ENCODE data around the gene LRIT1.

Gene LRIT1

DNA sequence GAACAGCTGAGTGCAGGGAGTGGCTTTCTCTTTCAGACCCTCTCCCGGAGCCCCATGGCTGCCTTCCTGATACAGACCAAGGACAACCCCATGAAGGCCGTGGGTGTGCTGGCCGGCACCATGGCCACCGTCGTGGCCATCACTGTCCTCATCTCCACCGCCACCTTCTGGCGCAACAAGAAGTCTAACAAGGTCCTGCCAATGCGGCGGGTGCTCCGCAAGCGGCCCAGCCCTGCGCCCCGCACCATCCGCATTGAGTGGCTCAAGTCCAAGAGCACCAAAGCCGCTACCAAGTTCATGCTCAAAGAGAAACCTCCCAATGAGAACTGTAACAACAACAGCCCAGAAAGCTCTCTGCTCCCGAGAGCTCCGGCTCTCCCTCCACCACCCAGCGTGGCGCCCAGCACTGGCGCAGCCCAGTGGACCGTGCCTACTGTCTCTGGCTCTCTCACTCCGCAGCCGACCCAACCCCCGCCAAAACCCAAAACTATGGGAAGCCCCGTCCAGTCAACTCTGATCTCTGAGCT lies 27.2 kb downstream of the LRIT1 start:
- no peak for FAIRE-seq

DNA sequence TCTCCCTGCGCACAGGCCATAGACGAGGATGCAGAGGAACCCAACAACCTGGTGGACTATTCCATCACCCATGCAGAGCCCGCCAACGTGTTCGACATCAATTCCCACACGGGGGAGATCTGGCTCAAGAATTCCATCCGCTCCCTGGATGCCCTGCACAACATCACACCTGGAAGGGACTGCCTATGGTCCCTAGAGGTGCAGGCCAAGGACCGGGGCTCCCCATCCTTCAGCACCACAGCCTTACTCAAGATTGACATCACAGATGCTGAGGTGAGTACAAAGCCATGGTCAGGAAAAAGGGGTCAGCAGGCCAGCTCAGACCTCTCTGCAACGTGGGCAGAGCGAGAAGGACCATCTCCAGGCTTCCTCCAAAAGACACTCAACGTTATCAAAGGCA lies 28.3 kb downstream of the LRIT1 start:
- FAIRE-seq = no peak

DNA sequence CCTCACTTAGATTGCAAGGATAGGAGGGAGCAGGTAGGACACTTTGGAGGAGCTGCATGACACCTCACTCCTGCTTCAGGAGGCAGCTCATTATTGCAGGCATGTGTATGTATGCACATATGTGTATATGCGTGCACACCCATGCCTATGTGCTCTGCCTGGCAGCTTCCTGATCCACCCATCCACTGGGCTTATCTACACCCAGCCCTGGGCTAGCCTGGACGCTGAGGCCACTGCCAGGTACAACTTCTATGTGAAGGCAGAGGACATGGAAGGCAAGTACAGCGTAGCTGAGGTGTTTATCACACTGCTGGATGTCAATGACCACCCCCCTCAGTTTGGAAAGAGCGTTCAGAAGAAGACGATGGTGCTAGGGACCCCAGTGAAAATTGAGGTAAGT lies 29.3 kb downstream of the LRIT1 start:
- FAIRE-seq = no peak

DNA sequence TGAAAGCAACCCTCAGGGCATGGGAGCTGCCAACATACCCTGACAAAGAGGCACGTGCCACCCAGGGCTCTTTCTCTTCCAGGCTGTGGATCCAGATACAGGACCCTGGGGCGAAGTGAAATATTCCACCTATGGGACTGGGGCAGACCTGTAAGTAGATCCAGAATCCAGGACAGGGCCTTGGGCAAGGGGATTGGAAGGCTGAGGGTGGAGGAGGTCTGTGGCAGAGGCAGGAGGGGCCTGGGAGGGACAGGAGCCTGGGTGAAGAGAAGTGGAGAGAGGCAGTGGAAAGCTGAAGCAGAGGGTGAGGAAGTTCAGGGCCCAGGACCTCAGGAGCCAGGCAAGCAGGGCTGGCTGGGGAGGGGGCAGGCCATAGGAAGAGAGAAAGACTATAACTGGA lies 29.8 kb downstream of the LRIT1 start:
- no peak for FAIRE-seq

DNA sequence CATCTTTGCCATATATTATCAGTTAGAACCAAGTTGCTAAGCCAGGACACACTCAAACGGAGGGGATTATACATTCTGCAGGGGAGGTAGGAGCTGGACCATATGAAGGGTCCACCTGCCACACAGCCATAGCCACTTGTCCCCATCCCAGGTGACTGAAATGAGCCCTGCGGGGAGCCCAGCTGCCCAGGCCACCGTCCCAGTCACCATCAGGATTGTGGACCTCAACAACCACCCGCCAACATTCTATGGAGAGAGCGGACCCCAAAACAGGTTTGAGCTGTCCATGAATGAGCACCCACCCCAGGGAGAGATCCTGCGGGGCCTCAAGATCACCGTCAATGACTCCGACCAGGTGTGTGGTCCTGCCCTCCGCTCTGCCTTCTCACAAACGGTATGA lies 33.3 kb downstream of the LRIT1 start:
- no peak for FAIRE-seq

DNA sequence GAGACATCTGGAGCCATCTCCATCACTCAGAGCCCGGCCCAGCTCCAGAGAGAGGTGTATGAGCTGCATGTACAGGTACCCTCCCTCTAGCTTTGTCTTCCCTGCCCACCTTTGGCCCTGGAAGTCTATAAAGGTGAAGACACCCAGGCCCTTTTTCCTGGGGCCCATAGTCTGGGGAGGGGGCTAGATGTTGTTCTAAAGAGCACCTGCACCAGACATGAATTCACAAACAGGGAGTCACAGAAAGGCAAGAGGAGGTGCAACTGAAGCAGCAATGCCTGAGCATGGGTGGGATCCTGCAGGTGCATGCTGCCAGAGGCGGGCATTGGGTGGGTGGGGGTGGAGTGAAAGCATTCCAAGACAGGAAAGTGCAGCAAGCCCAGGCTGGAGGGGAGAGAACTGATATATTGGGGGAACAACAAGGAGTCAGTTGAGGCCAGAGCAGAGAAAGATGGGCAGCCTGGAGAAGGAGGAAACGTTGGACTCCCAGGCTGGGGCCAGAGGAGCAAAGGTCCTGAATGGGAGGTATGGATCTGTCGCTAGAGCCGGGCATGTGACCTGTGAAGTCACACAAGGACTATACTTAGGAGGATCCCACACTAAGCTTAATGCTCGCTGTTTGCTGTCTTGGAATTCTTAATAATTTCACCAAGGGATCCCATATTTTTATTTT lies 35.4 kb downstream of the LRIT1 start:
- no peak for FAIRE-seq

DNA sequence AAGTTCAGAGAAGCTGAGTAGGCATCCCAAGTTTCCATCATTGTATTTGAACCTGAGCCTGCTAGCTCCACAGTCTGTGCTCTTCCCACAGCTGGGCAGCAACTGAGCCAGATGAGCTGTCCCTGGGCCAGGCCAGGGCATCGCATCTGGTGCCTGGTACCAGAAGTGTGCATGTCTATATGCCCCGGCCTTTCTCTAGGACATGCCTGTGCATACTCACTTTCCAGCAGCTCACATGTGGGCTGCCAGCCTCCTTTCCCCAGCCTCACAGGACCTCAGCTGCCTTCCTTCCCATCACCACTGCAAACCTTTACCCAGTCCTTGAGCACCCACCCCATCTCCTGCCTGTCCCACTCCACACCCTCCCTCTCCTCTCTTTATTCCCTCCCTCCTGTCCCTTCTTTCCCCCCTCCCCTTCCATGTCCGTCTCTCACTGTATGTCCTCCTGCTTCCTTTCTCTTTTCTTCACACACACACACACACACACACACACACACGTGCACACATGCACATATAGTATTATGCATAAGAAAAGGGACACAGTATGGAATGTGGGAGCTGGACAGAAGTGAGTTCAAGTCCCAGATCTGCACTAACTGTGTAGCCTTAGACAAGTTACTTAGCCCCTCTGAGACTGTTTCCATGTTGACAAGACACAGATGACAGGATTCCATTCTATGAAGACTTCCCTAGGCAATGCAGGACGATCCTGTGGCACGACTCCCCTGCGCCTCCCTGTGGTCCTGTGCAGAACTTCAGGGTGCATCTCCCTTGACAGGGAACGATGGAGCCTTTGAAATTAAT lies 36.1 kb downstream of the LRIT1 start:
- FAIRE-seq = no peak

DNA sequence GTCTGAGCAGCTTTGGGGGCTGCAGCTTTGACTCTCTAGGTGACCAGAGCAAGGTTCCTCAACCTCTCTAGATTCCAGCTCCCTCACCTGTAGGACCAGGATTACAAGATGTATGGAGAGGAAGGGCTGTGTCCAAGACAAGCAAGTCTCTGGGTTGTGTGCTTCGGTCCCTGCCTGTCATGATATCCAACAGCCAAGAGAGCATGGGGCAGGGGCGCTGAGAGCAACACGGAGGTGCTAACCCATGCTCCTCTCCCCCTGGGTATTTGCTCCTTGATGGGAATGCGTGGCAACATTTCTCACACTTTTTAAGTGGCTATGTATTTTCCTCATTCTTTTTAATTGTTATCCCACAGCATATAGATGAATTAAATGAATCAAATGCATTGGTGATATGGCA lies 36.7 kb downstream of the LRIT1 start:
- FAIRE-seq = no peak

DNA sequence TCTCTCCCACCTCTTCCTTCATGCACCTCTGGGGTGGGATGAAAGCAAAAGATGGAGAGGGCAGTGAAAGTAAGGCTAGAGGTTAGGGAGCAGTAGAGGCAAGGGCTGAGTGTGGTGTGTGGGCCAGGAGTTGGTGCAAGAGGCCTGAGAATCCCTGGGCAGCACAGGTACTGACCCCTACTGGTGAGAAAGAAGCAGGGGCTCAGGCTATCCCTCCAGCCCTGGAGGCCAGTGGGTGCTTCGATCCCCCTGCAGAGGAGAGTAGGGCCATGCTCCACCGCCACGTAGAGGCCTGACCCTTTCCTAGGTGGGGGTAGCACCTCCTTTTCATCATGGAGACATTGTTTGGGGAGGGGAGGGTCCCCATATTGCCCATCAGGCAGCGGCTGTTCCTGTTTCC lies 37.2 kb downstream of the LRIT1 start:
- FAIRE-seq = no peak

DNA sequence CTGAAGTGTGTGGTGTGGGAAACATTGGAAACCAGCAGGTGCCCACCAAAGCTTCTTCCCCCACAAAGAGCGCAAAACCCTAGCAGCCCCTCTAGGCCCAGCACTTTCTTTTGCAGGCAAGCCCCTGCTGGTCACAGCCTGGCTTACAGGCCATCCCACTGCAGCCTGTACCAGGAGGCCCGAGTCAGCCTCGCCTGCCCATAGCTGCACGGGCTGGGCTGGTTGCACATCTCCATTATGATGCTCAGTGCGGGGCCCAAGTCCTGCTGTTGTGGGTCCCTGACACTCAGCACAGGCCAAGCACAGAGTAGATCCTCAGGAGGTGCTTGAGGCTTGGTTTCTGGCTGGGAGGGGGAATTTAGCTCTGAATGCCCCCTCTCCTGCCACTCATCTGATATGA lies 39.0 kb downstream of the LRIT1 start:
- no peak for FAIRE-seq

DNA sequence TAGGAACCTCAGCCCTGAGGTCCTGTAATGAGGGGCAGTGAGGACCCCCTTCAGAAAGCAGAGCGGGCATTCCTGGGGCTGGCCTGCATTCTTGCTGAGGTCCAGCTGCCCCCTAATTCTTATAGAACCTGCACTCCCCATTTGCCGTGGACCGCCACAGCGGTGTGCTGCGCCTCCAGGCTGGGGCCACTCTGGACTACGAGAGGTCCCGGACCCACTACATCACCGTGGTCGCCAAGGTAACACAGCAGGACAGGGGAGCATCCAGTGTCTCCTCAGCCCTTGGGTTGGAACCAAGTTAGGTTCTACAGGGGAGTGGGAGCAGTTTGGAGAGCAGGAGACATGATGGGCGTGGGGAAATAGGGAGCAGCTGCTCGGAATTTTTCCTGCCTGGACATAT lies 39.7 kb downstream of the LRIT1 start:
- no peak for FAIRE-seq

DNA sequence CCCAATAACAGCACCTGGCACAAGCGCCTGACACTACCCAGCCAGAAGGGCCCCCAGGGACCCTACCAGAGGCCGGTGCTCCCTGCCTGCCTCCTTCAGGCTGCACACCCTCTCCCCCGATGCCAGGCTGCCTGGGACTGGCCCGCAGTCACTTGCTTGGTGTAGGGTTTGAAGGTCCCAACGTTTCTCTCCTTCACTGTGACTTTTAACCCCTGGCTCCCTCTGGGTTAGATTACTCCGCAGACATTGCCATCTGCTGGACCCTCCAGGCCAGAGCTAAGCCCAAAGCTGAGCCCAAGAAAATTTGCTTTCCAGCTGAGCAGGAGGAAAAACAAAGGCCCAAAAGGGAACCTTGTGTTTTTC lies 40.1 kb downstream of the LRIT1 start:
- no peak for FAIRE-seq

DNA sequence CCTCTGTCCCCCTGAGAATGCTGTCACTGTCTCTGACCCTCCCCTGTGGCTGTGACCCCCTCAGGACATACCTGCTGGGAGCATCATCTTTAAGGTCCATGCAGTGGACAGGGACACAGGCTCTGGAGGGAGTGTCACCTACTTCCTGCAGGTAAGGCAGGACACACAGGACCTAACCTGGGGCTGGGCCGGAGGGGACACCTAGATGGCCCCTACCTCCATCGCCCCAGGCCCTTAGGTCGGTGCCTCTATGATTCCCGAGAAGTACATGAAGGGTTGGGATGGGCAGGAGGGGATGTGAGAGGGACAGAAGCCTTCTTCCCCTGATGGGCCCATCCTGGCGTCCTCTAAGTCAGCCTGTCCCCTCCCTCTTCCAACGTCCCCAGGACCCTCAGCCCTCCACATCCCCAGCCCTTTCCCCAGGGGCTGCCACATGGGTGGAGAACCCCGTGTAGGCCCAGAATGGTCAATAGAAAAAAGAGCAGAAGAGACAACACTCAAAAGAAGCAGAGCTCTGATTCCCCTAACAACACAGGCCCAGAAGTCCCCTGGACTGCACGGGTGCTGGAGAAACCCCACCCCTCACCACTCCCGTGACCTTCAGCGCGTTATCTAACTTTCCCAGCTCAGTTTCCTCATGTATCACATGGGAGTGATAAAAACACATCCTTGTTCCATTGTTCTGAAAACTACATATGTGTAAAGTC lies 40.7 kb downstream of the LRIT1 start:
- FAIRE-seq = no peak

DNA sequence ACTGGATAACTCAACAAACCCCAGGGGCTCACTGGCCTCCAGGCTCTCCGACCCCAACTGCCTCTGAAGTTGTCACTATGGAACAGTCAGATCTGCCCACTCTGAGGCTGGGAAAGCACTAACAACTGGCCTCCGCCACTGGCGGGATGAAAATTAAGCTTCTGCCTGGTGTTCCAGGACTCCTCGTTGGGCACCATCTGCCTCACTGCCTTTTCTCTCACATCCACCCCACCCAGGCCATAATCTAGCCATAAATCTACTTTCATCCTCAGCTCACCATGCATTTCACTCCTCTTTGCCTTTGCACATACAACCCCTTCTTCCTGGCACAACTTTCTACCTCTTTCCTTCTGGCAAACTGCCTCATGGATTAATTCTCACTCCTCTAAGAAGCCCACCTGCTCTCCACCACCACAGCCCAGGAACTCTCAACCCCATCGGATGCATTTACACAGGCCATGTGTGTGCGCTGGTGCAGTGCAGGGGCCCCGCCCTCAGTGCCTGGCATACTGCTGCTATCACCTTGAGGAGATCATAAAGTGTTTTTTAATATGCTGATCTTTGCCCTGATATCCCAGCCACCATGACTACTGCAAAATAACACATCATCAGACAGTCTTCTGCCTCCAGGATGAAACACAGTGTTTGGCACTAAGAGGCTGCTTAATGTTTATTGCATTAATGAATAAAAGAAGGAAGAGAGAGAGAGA lies 43.0 kb downstream of the LRIT1 start:
- no peak for FAIRE-seq

DNA sequence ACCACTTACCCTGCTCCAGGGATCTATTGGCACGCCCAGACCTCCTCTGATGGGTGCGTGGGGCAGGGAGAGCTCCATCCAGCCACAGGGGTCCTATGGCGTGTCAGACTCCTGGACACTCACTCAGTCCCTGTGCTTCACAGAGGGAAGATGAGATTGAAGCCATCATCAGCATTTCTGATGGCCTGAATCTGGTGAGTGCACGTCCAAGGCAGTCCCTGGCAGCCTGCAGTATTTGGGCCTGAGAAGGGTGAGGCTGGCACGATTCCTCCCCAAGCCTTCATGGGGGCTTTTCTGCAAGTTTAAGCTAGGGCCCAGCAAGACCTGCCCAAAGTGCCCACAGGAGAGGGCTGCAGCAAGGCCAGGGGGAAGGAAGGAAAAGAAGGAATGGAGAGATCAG lies 43.7 kb downstream of the LRIT1 start:
- FAIRE-seq = no peak

DNA sequence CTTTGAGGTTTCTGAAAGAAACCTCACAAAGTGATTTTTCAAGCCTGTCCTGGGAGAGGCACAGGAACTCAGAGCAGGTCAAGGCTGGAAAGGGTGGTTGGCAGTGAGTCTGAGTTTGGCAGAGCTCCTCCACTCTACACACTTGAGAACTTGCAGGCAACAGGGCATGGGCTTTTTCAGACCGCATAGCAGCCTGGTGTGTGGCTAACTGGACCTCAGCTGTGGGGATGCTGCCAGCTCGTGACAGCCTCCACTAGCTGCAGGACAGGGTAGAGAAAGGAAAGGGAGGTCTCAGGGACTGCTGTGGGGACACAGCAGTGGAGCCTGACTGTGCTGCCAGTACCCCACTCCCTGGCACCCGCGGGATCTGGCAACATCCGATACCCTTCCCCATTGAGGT lies 44.4 kb downstream of the LRIT1 start:
- FAIRE-seq = no peak

DNA sequence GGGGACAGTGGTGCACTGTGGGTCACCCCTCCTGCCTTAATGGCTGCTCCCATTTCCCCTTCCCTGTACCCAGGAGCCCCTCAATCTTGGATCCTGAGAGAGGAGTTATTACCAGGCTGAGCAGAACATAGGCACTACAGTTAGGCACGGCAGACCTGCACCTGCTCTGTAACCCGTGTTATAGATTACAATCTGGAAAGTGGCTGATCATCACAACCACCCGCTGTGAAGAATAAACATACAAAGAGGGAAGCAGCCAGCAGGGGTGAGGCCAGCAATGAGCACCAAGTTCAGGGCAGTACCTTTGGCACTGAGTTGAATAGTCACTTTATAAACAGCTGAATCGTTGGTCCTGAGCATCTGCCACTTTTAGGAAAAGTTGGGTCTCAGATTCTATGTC lies 45.3 kb downstream of the LRIT1 start:
- FAIRE-seq = no peak

DNA sequence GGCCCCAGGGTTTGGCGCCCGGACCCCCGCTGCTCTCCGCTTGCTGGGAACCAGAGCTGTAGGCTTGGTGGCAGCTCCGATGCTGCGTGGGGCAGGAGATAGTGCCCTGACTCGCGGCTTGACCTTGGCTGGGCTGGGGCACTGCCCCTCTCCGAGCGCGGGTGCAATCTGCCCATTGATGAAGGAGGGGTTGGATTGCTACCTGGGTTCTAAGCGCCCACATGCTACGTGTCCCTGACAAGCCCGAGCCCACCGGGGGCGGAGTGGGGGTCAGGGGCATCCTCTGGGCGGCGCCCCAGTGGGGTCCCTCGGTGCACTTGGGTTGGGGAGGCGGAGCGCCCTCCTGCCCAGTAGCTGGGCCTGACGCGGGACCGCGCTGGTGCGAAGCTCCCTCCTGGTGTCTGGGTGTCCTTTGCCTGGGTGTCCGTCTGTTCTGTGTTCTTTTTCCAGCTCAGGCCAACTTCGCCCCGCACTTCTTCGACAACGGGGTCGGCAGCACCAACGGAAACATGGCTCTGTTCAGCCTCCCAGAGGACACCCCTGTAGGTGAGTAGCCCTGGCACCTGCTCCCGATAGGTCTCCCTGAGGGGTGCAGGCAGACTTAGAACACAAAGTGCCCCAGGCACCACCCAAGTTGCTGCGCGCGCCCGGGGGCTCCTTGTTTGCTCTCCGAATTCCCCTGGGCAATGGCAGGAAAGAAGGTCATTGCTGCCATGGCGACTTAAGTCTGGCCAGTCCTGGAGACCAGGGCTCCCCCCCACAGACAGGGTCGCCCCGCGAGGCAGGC lies 46.1 kb downstream of the LRIT1 start:
- no peak for FAIRE-seq

DNA sequence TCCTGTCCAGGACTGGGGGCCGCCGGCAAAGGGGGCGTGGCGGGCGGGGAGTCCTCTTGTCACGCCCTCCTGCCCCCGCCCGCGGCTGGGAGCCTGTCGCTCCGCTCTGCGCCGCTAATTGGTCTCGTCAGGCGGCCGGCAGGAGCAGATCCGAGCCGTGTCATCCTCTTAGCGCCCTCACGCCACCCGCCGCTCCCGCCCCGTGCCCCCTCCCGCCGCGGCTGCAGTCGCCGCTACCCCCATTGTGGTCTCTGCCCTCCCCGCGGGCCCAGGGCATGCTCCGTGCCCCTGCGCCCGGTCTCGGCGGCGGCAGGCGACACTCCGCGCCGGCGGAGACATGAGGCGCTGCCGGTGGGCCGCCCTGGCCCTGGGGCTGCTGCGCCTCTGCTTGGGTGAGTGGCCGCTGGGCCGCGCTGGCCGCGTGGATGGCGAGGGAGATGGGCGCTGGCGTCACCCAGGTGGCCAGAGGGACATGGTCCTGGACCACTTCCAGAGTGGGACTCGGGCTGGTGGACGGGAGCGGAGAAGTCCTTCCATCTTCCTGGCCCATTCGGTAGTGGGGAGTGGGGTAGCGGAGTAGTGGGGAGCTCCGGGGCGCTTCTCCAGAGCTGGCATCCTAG lies 46.8 kb downstream of the LRIT1 start, which contains the start of gene CDHR1:
CDHR1 (plus strand) TSS at position 114 of the 620 bp plus-strand sequence; CDS start at position 338, 224 bp downstream.
- no peak for FAIRE-seq

DNA sequence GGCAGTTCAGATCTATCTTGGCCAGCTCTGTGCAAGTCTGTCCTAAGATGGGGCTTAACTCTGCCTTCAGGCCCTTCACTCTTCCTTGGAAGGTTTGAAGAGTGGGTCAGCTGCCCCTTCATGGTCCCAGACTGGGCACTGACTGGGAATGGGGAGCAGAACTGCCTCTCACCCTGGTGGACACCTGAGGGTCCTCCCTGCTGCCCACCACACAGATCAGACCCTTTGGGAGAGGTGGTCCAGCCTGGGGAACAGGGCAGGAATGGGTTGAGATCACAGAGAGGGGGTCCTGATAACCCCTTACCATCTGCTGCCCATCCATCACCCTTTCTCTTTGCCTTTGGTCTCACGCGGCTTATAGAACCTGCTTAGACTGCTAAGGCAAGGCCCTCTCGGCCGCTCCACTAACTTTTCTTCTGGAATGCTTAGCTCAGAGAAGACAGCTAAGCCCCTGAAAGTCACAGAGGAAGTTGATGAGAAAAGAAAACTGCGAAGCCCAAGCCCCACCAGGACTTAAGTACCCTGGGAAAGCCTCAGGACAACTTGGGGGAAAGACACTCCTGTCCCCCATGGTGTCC lies 47.4 kb downstream of the LRIT1 start:
- no peak for FAIRE-seq

DNA sequence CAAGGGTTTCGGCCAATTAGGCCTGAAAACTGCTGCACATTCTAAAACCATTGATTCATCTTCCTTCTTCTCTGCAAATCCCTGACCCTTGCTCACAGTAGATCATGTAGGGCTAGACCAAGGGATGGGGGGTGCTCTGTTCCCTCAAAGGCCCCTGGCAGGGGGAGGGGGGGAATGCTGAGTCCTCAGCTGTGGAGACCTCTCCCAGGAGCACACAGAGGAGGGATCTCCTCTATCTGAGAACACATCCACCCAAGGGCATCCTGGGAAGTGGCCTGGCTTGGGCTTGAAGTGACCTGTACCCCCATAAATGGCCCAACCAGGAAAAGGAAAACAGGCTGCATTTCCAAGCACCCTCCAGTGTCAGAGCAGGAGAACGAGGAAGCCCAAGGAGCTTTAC lies 48.0 kb downstream of the LRIT1 start:
- no peak for FAIRE-seq

Measured in TTC549 (cell line).